Adrenal gland (tissue), 5 donors: Measurements from ENCODE around the gene SLC35A2.

Experiments
- CTCF ChIP-seq, 6 experiments: fragments of 450-650 bp in 4 of 6; fragments of 200-600 bp in 2 of 6; sonication (generic) in 1 of 6; IDR thresholded peaks; 1 replicate in 5 of 6; 2 replicates in 1 of 6; pipeline versions ENCODE4 v1.5.1 to v1.8.0; 2016 to 2021; ENCODE audit warnings: antibody characterized with exemption in 6 of 6, mild to moderate bottlenecking in 2 of 6, moderate library complexity in 1 of 6
- POLR2A ChIP-seq, 2 donors: fragments of 450-650 bp; IDR thresholded peaks; one replicate each; pipeline ENCODE4 v1.6.1; 2017; ENCODE audit warnings: antibody characterized with exemption in 2 of 2, mild to moderate bottlenecking in 2 of 2, moderate library complexity in 1 of 2
- donor health status: DM: no; HTN: no; CAD: no.

GRCh38 chrX:48891402-48892288, 19.8 kb downstream of the SLC35A2 start:
- TF ChIP-seq CTCF (IDR thresholded peaks at IDR 0.05) (peak; percentile 20 to 51 (median 46)), POLR2A (IDR thresholded peaks at IDR 0.05) (peak; percentile 25 to 50)
